COLO829 (cell line): Measurements from ENCODE around the gene REL.
A peak's percentile ranks its signal among the peaks of the same experiment; 100 is the strongest.
"Not testable (repeated sequence)": the region's sequence is repeated elsewhere in the genome, so short reads cannot be mapped to it uniquely, and the experiment has no call there.

Experiments used
- DNase-seq: peaks from one replicate; pipeline ENCODE4 v3.0.0; 2012; ENCODE audit warnings: low spot score

Gene REL

GRCh38 chr2:60881047-60881932 lies at the start of gene REL:
Gene REL, plus strand, starts transcription at chr2:60881574. Its CDS starts 267 bp downstream, at chr2:60881841.
- DNase-seq = peak; percentile 66

GRCh38 chr2:60831921-60832320 lies 49.5 kb upstream of the REL start:
- DNase-seq = no peak

DNA sequence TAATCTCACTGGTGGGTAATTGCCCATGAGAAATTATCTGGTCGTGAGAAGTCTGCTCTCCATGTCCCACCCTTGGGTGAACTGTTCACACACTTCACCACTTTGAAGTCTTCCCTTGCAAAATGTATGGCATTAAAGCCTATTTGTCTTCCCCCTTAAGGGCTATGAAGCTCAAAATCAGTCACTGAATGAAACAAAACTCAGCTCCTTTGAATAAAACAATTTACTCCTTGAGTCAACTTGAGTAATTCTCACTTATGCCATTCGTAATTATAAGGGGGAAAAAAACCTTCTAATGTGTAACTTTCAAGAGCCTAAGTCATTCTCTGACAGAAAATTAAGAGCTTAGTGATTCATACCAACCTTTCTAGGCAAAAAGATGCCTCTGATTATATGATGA lies 48.8 kb upstream of the REL start:
- no peak for DNase-seq

- no peak for DNase-seq
These were observed 47.1 kb upstream of the REL start for GRCh38 chr2:60834270-60834717.

DNA sequence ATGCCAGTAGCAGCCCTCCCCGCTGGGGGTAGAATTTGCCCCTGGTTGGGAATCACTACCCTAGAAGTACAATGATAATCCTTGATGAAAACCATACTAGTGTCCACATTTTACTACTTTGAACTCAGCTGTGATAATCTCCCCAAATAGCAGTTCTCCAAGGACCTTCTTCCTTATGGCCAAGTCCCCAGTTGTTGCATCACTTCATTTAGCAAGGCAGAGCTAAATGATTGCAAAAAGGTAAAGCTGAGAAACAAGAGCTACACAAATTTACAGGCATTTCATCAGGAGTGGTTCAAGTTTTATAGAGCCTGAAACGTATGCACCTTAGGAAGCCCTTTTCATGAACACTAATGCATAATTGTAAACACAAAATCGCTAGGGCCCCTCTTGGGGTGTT lies 44.9 kb upstream of the REL start:
- no peak for DNase-seq

GRCh38 chr2:60837123-60837522 lies 44.3 kb upstream of the REL start:
- DNase-seq = no peak

- DNase-seq = no peak
These were observed 42.9 kb upstream of the REL start for GRCh38 chr2:60838481-60838880.

DNA sequence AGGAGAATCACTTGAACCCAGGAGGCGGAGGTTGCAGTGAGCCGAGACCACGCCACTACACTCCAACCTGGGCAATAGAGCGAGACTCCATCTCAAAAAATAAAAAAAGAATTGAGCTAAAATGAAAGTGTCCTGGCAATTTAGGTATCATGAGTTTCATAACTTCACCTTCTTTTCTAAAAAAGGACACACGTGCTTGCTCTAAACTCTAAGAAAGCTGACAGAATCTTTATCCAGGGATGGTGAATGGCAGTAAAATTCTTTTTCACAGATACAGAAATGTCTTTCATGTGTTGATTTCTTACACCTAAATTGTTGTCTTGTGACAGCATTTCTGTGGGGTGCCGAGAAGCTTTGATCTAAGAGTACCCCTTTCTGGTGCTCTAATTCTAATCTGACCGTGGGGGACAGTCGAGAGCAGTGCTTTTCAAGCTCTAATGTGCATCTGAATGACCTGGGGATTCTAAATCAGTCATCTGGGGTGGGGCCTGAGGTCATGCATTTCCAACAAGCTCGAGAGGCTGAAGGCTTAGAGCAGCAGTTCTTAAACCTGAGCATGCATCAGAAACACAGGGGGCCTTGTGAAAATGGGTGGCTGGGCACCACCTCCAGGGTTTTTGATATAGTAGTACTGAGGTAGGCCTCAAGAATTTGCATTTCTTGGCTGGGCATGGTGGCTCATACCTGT lies 42.1 kb upstream of the REL start:
- DNase-seq = no peak

DNA sequence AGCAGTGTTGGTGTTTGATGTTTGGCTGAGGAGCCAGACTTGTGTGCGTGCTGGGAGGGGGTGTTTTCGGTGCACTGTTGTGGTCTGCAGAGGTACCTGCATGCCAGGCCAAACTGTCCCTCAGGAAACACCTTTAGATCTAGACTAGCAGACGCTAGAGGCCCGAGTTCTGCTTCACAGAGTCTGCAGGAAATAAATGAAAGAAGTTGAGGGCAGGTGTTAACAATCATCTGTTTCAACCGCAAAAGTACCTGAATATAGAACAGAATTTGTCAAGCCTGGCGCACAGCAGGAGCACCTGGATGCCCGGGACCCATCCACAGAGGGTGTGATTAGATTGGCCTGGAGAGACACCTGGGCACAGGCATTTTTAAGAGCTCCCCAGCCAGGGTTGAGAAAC lies 40.5 kb upstream of the REL start:
- no peak for DNase-seq

- DNase-seq = no peak
These were observed 38.4 kb upstream of the REL start for GRCh38 chr2:60843006-60843405.

- DNase-seq = no peak
These were observed 37.3 kb upstream of the REL start for GRCh38 chr2:60844105-60844504.

DNA sequence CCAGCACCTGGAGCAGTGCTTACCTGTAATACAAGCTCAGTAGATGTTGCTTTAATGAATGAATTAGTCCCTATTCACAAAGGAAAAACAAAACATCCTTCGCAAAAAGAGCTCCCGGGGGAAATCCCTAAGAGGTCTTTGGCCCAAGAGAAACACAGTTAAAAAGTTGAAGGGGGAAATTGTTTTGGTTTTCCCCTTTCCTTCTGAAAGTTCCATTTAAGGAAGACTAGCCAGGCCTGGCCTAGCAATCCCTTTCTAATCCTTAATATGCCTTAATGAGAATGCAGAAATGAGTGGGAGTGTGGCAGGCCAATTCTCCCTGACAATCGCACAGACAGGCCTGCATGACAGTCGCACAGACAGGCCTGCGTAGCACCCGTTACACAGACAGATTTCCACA lies 33.5 kb upstream of the REL start:
- DNase-seq = no peak

- no peak for DNase-seq
These were observed 32.2 kb upstream of the REL start for GRCh38 chr2:60849187-60849586.

- no peak for DNase-seq
These were observed 29.0 kb upstream of the REL start for GRCh38 chr2:60852282-60852860.

DNA sequence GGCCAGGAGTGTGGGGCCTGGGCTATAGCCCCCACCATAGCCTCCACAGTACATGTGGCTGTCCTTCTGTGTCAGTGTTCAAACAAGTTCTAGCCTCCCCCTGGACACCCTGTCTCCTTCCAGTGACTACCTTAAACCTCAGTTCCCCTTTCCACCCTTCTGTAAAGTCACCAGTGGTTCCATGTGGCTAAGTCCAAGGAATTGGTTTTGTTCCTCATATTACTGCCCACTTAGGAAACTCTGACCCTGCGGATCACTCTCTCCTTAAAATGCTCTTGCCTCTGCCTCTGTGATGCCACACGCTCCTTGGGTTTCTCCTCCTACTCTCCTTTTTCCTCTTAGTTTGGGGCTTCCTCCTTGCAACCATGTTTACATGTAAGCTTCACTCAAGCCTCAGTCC lies 27.8 kb upstream of the REL start:
- no peak for DNase-seq

DNA sequence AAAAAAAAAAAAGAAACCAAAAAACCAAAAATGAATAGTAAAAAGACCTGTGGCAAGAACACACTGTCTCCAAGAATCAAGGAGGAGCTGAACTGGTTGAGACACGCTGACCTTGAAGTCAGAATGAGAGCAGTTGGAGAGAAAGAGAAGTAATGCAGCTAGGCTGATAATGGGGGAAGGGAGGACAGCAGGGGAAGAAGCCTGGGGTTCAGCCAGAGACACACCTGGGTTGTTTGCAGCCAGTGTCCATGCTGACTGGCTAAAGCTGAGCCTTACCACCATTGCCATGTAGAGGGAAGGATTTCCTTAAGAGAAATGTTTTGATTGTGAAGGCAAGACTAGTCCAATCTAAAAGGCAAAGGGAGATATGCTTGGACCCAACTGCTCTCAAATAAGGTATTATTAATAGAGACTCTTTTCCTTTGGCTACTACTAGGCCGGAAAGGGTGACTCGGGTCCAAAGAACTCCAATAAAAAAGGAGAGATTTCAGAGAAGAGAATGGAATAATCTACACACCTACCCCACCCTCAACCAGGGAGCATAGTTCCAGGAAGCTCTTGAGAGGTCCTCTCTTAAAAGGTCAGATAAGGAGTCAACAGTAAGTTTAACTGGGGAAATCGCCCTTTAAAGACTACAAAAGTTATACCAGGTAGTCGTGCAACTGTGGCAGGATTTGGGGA lies 25.2 kb upstream of the REL start:
- no peak for DNase-seq

- DNase-seq = no peak
These were observed 24.3 kb upstream of the REL start for GRCh38 chr2:60857056-60857455.

DNA sequence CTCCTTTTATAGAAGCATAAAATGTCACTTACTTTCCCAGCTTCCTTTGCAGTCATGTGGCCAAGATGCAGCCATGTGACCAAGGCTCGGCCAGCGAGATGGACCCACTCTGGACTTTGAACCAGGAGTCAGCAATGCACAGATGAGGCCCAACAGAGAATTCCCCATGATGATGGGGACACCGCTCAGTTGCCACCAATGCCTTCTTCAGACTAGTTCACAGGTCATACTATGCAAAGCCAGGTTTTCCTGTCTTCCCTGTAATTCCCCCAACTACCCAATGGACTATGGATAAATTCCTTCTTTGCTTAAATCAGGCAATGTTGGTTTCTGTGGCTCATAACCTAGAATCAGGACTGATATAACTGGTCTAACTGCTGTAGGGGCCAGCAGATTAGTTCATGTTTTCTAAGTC lies 22.5 kb upstream of the REL start:
- DNase-seq = no peak

DNA sequence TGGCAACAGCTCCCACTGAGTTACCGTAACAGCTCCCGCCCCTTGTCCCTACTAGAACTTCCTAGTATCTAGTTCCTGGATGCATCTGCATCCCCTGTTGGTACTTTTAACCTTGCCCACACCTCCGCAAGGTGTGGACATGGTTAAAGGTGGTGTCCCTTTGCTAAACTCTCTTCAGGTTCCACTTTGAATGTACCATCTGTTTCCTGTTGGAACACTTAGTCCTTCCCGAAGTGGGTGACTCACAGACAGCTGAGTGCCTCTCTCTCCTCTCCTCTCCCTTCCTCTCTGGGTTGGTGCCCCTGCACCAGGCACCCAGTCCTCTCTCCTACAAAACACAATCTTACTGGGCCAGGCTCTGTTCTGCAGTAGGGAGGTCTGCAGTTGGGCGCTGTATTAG lies 19.6 kb upstream of the REL start:
- no peak for DNase-seq

- DNase-seq = no peak
These were observed 18.7 kb upstream of the REL start for GRCh38 chr2:60862642-60863041.

DNA sequence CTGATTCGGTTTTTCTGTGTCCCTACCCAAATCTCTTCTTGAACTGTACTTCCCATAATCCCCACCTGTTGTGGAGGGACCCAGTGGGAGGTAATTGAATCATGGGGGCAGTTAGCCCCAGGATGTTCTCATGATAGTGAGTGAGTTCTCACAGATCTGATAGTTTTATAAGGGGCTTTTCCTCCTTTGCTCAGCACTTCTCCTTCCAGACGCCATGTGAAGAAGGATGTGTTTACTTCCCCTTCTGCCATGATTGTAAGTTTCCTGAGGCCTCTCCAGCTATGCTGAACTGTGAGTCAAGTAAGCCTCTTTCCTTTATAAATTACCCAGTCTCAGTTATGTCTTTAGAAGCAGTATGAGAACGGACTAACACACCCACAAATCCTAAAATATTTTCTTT lies 16.0 kb upstream of the REL start:
- DNase-seq = not testable (repeated sequence)

GRCh38 chr2:60867007-60867406 lies 14.4 kb upstream of the REL start:
- no peak for DNase-seq

GRCh38 chr2:60867848-60868247 lies 13.5 kb upstream of the REL start:
- no peak for DNase-seq
